NCI-H446 (cell line): ENCODE measurements around the gene EGLN3.

Experiments
- DNase-seq, 2 experiments: peaks; one replicate each; lab custom pipeline; 2025; lab: John Stamatoyannopoulos, UW

EGLN3 gene

GRCh38 chr14:33962016-33962415 lies 11.1 kb upstream of the EGLN3 start:
- peak in 1 of 2 experiments; percentile 50 for DNase-seq

GRCh38 chr14:33959692-33960151 lies 8.8 kb upstream of the EGLN3 start:
- no peak for DNase-seq

- no peak for DNase-seq
Measured at GRCh38 chr14:33958605-33959226, 7.8 kb upstream of the EGLN3 start.

GRCh38 chr14:33957993-33958392 lies 7.1 kb upstream of the EGLN3 start:
- no peak for DNase-seq

- DNase-seq, result no peak
Measured at GRCh38 chr14:33957299-33957698, 6.4 kb upstream of the EGLN3 start.

GRCh38 chr14:33956640-33957039 lies 5.8 kb upstream of the EGLN3 start:
- no peak for DNase-seq

GRCh38 chr14:33954016-33954598 lies 3.2 kb upstream of the EGLN3 start:
- peak; percentile 91 to 93 for DNase-seq

- no peak for DNase-seq
Measured at GRCh38 chr14:33952541-33952940, 1.7 kb upstream of the EGLN3 start.

- DNase-seq, result no peak
Measured at GRCh38 chr14:33951183-33951840, 438 bp upstream of the EGLN3 start.

GRCh38 chr14:33949411-33949893 lies 1.4 kb downstream of the EGLN3 start:
- DNase-seq, result no peak

GRCh38 chr14:33948869-33949408 lies 1.9 kb downstream of the EGLN3 start:
- no peak for DNase-seq

- DNase-seq, result no peak
Measured at GRCh38 chr14:33948145-33948868, 2.6 kb downstream of the EGLN3 start.

GRCh38 chr14:33946679-33947476 lies 4.0 kb downstream of the EGLN3 start:
- no peak for DNase-seq

- DNase-seq, result no peak
Measured at GRCh38 chr14:33945210-33946088, 5.4 kb downstream of the EGLN3 start.

- peak; percentile 95 to 97 for DNase-seq
Measured at GRCh38 chr14:33943096-33943883, 7.6 kb downstream of the EGLN3 start.

- no peak for DNase-seq
Measured at GRCh38 chr14:33941718-33942117, 9.2 kb downstream of the EGLN3 start.

- peak in 1 of 2 experiments; percentile 32 for DNase-seq
Measured at GRCh38 chr14:33940561-33941011, 10.3 kb downstream of the EGLN3 start.

GRCh38 chr14:33938131-33938949 lies 12.5 kb downstream of the EGLN3 start:
- peak; percentile 67 to 93 for DNase-seq

- no peak for DNase-seq
Measured at GRCh38 chr14:33936391-33936790, 14.5 kb downstream of the EGLN3 start.
